Stimulated activated CD4-positive, alpha-beta T cell treated with anti-CD3 and anti-CD28 coated beads, Interleukin-2, amount 100 ng/mL, for 4 hours (primary cell): ENCODE results near the gene CHCHD5.

Experiments
- DNase-seq: peaks from one replicate; pipeline ENCODE4 v3.0.0-alpha.2; 2020; ENCODE audit warnings: low read depth

The CHCHD5 gene

GRCh38 chr2:112625474-112626114, 41.2 kb downstream of the CHCHD5 start:
- no peak for DNase-seq

DNA sequence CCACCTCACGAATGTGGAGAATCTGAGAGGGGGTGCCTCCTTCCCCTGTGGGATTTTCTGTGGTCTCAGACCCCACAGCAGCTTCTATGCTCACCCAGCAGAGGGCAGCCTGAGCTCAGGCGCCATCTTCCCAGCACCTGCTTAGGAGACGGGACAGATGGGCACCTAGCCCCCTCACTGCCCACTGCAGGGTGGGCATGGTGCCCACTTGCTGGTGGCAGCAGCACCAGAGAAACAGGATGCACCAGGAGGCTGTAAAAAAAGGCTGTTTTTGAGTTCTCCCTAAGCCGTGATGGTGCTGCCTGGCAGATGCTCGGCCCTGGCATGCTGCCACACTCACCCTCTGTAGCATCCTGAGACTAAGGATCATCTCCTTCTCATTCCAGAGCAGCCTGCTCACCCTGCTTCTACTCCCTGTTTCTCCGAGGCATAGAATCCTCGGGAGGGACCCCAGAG, 42.2 kb downstream of the CHCHD5 start:
- peak; percentile 44 for DNase-seq

GRCh38 chr2:112627060-112628040, 42.9 kb downstream of the CHCHD5 start:
- no peak for DNase-seq

DNA sequence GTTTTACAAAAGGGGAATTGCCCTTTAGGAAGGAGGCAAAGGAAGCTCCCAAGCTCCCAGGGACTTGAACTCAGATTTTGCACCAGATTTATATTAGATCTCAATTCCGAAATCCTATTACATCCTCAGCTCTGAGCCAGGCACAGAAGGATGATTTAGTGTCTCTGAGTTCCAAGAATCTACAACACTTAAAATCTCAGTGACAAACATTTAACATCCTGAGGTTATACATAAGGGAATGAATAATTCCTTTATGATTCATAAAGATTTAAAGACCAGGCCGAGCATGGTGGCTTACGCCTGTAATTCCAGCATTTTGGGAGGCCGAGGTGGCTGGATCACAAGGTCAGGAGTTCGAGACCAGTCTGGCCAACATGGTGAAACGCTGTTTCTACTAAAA, 44.8 kb downstream of the CHCHD5 start:
- DNase-seq: no peak

GRCh38 chr2:112629823-112630222, 45.4 kb downstream of the CHCHD5 start:
- DNase-seq: no peak

- DNase-seq: no peak
Observed at GRCh38 chr2:112630268-112630667, 45.9 kb downstream of the CHCHD5 start.

GRCh38 chr2:112633708-112634107, 49.3 kb downstream of the CHCHD5 start:
- no peak for DNase-seq

DNA sequence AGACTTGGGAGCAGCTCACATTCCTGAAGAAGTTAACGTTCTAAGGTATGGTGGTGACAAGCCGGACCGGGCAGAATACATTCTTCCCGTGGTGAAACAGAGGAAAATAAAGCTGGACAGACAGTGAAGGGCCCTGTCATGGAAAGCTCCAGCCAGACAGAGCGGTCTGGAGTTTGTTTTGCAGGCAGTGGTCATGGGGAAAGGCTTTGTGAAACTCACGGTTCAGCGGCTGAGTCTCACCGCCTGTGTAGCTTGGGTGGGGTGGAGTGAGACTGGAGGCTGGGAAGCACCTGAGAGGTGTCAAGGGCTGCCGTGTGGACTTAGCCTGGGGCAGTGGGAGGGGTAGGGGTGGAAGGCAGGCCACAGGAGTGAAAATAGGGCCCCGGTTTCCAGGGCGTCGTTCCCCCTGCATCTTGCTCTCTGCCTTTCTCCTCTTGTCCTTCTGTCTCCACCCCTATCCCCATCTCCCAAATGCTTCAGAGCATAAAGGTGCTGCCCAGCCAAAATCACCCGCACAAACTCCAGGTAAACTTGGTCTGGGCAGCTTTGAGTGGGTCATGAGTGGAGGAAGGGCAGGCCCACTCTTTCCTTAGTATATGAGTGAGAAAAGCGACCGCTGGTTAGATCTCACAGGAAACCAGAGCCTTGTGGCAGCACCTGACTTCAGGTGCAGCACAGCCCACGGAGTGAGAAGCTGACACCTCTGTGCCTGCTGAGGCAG, 49.9 kb downstream of the CHCHD5 start:
- DNase-seq: no peak

- DNase-seq: no peak
Observed at GRCh38 chr2:112634874-112635157, 50.4 kb downstream of the CHCHD5 start.

GRCh38 chr2:112636605-112637288, 52.3 kb downstream of the CHCHD5 start:
- no peak for DNase-seq

DNA sequence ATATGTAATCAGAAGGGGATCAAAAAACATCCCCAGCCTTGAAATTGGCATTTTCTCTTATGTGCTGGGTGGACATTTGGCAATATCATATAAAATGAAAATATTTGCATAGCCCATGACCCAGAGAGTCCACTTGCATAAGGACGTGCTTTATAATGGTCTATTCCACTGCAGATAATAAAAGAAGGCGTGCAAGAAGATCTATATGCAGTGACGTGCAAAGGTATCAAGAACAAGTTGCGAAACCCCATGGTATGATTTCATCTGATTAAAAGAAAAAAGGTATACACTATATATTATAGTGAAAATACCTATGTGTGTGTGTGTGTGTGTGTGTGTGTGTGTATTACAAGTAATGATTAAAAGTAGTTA, 52.9 kb downstream of the CHCHD5 start:
- DNase-seq: no peak
